ENCODE data around the gene ELOVL3.

Gene ELOVL3

DNA sequence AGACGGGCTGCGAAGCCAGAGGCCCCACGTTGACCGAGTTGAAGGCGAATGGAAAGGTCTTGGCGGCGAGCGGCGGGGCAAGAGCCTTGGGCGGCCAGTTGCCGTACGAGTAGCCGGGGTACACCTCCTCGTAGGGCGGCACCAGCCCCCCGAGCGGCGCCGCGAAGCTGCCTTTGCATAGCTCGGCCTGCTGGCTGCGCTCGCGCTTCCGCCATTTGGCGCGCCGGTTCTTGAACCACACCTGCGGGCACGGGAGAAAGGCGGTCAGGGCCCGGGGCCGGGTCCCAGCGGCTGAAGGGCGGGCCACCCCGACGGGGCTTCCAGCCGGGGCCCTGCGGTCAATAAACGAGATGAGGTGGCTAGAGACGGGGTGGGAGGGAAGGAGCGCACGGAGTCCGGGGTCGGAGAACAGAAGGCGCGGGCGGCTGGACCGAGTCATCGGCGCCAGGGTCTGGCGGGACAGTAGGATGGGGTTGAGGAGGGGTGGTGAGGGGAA, 4.8 kb downstream of the ELOVL3 start:
- Histone ChIP-seq H3K4me3 (ENCODE audit: low read length) (peak overlapping the region; percentile 36), H3K4me1 (ENCODE audit: control insufficient read depth, insufficient read depth, low read length) (peaks cover 35% of the 10 kb centered on the region), H3K9me3 (ENCODE audit: control insufficient read depth, low read length) (no peaks in the 10 kb centered on the region), H3K27me3 (ENCODE audit: control insufficient read depth, insufficient read depth, low read length) (peaks cover 63% of the 10 kb centered on the region), H3K36me3 (ENCODE audit: control insufficient read depth, insufficient read depth, low read length) (no peaks in the 10 kb centered on the region), H3K9ac (ENCODE audit: low read length) (no peak overlapping the region)

DNA sequence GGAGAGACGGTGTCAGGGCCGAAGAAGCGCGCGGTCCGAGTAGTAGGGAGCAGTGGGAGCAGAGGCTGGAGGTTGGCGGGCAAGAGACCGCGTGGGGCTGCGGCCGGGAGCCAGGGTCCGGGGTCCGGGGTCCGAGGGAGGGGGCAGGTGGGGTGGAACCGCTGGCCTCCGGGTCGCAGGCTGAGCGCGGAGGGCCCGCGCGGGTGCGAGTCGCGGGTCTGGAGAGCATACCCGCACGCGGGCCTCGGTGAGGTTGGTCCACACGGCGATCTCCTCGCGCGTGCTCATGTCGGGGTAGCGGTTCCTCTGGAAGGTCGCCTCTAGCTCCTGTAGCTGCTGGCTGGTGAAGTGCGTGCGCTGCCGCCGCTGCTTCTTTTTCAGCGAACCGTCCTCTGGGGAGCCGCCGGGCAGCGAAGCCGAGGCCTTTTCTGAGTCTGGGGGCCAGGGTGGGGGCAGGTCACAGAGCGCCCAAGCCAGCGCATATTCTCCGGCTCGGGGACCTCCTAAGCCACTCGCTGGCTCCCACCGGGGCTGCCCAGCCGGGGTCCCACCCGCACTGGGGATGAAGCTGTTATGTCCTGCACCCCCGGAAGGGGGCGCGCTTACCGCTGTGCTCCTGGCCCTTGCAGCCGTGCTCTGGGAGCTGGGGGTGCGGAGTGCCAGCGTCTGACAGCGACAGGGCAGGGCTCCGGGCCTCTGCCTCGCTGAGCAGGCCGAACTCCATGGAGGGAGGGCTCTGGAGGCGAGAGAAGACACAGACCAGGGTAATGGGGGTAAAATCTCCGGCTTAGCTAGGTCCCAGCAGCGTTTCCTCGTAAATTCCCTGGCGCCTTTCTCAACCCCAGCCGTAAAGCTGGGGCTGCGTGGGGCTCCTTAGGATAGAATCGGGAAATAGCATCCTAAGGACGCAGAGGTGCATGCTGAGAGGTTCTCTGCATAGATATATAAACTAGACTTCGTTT, 5.5 kb downstream of the ELOVL3 start:
- H3K36me3 ChIP-seq (ENCODE audit: control insufficient read depth, insufficient read depth, low read length), result no peaks in the 10 kb centered on the region
- peaks cover 30% of the 10 kb centered on the region for H3K4me1 ChIP-seq (ENCODE audit: control insufficient read depth, insufficient read depth, low read length)
- peaks cover 60% of the 10 kb centered on the region for H3K27me3 ChIP-seq (ENCODE audit: control insufficient read depth, insufficient read depth, low read length)
- peak overlapping the region; percentile 36 for H3K4me3 ChIP-seq (ENCODE audit: low read length)
- H3K9ac ChIP-seq (ENCODE audit: low read length), result no peak overlapping the region
- H3K9me3 ChIP-seq (ENCODE audit: control insufficient read depth, low read length), result no peaks in the 10 kb centered on the region

DNA sequence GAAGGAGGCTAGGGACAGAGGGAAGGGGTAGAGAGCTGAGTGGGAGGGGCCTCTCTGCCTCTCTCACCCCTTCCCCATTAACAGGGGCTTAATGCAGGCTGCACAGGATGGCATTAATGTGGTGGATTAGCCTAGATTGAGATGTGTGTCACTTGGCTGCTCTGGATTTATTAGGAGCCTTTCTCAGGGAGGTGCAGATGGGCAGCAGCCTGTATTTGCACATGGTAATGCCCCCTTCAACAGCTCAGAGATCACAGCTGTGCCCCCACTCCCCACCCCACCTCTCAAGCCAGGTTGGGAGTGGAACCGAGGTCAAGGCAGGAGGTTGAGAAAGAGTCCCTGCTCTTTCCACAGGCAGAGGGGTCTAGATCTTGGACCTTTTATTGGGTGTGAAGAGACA, 7.9 kb downstream of the ELOVL3 start:
- no peaks in the 10 kb centered on the region for H3K36me3 ChIP-seq (ENCODE audit: control insufficient read depth, insufficient read depth, low read length)
- peaks cover 30% of the 10 kb centered on the region for H3K4me1 ChIP-seq (ENCODE audit: control insufficient read depth, insufficient read depth, low read length)
- peaks cover 47% of the 10 kb centered on the region for H3K27me3 ChIP-seq (ENCODE audit: control insufficient read depth, insufficient read depth, low read length)

DNA sequence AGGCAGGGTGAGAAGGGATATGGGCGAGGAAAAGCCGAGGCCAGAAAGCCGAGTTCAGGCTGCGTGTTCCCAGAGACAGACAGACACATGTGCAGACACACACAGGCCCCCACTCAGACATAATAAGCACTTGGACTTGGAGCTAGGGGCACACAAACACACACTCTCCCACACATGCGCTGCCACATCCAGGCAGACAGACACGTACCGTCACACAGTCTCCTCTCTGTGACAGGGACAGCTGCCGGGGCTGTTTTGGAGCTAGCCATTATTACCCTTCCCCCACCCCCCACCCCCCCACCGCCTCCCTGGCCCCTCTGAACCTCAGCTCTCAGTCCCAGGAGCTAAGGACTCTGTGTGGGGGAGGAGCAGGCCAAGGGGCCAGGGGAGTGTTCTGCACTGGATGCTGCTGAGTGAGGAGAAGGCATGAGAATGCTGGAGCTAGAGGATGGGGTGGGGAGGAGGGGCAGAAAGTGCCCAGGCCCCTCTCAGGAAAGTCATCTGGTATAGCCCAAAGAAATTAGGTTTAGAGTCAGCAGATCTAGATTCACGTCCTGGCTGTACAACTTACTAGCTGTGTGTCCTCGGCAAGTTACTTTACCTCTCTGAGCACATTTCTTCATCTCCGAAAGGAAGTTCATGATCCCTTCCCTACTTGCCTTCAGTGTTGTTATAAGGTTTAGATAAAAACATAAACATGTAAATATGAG, 8.9 kb downstream of the ELOVL3 start:
- peaks cover 49% of the 10 kb centered on the region for H3K27me3 ChIP-seq (ENCODE audit: control insufficient read depth, insufficient read depth, low read length)
- no peaks in the 10 kb centered on the region for H3K36me3 ChIP-seq (ENCODE audit: control insufficient read depth, insufficient read depth, low read length)
- H3K9ac ChIP-seq (ENCODE audit: low read length), result no peak overlapping the region
- no peak overlapping the region for H3K4me3 ChIP-seq (ENCODE audit: low read length)
- no peaks in the 10 kb centered on the region for H3K9me3 ChIP-seq (ENCODE audit: control insufficient read depth, low read length)
- peaks cover 23% of the 10 kb centered on the region for H3K4me1 ChIP-seq (ENCODE audit: control insufficient read depth, insufficient read depth, low read length)

More for the DNA sequence above, 7.9 kb downstream of the ELOVL3 start:
- no peak overlapping the region for H3K9ac ChIP-seq (ENCODE audit: low read length)
- no peak overlapping the region for H3K4me3 ChIP-seq (ENCODE audit: low read length)
- no peaks in the 10 kb centered on the region for H3K9me3 ChIP-seq (ENCODE audit: control insufficient read depth, low read length)

DNA sequence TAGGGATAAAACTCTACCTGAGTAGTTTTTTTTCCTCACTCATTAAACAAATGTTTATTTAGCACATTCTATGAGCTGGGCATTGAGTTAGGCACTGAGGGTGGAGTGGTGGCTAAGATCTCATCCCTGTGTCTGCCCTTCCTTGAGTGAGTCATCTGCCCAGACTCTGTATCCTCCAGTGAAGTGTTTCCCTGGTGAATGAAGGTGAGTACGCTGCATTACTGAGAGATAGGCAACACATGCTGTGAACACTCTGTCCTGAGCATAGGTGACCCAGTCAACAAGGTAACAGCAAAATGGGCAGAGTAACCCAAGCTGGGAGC, 9.5 kb downstream of the ELOVL3 start:
- H3K36me3 ChIP-seq (ENCODE audit: control insufficient read depth, insufficient read depth, low read length), result no peaks in the 10 kb centered on the region
- no peak overlapping the region for H3K4me3 ChIP-seq (ENCODE audit: low read length)
- no peaks in the 10 kb centered on the region for H3K9me3 ChIP-seq (ENCODE audit: control insufficient read depth, low read length)
- H3K9ac ChIP-seq (ENCODE audit: low read length), result no peak overlapping the region
- H3K27me3 ChIP-seq (ENCODE audit: control insufficient read depth, insufficient read depth, low read length), result peaks cover 49% of the 10 kb centered on the region
- peaks cover 18% of the 10 kb centered on the region for H3K4me1 ChIP-seq (ENCODE audit: control insufficient read depth, insufficient read depth, low read length)

DNA sequence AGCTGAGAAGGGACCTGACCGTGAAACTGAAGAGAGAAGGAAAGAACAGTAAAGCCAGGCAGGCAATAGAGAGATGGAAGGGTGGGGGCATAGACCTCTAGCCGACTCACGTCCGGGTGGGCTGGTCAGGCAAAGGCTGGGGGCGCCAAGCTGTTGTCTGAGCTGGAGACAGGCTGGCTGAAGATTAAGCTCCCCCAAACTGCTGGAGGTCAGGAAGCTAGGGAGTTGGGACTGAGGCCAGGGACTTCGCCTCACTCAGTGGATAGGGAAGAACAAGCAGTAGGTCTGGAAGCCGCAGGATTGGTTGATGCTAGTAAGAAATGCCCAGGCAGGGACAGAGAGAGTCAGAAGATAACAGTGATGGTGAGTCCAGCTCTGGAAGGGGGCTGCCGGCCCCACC, 9.9 kb downstream of the ELOVL3 start:
- peaks cover 49% of the 10 kb centered on the region for H3K27me3 ChIP-seq (ENCODE audit: control insufficient read depth, insufficient read depth, low read length)
- no peak overlapping the region for H3K4me3 ChIP-seq (ENCODE audit: low read length)
- peaks cover 14% of the 10 kb centered on the region for H3K4me1 ChIP-seq (ENCODE audit: control insufficient read depth, insufficient read depth, low read length)
- no peak overlapping the region for H3K9ac ChIP-seq (ENCODE audit: low read length)
- no peaks in the 10 kb centered on the region for H3K9me3 ChIP-seq (ENCODE audit: control insufficient read depth, low read length)
- no peaks in the 10 kb centered on the region for H3K36me3 ChIP-seq (ENCODE audit: control insufficient read depth, insufficient read depth, low read length)

DNA sequence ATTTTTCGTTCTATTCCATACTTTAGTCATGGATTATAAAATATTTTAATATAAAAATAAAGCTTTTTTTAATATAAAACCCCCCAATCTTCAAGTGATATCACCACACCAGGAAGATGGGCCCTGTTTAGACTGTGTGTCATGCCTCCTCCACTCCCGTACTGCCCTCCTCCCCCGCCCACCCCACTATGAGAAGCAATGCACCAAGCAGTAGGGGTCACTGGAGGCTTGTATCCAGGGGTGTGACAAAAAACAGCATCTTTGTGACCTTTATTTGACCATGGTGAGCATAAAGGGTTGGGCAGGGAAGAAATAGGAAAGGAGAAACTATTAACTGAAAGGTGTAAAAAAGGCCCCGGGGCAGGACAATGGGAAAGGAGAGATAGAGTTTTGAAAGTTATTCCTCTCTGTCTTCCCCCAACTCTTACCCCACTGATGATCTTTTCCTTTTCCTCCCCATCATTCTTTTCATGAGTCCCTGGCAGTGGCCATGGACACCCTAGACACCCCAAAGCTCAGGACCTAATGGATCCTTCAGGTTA, 11.7 kb downstream of the ELOVL3 start:
- H3K36me3 ChIP-seq (ENCODE audit: control insufficient read depth, insufficient read depth, low read length), result no peaks in the 10 kb centered on the region
- H3K9me3 ChIP-seq (ENCODE audit: control insufficient read depth, low read length), result no peaks in the 10 kb centered on the region
- H3K27me3 ChIP-seq (ENCODE audit: control insufficient read depth, insufficient read depth, low read length), result peaks cover 48% of the 10 kb centered on the region
- no peak overlapping the region for H3K9ac ChIP-seq (ENCODE audit: low read length)
- peaks cover 12% of the 10 kb centered on the region for H3K4me1 ChIP-seq (ENCODE audit: control insufficient read depth, insufficient read depth, low read length)
- H3K4me3 ChIP-seq (ENCODE audit: low read length), result no peak overlapping the region

DNA sequence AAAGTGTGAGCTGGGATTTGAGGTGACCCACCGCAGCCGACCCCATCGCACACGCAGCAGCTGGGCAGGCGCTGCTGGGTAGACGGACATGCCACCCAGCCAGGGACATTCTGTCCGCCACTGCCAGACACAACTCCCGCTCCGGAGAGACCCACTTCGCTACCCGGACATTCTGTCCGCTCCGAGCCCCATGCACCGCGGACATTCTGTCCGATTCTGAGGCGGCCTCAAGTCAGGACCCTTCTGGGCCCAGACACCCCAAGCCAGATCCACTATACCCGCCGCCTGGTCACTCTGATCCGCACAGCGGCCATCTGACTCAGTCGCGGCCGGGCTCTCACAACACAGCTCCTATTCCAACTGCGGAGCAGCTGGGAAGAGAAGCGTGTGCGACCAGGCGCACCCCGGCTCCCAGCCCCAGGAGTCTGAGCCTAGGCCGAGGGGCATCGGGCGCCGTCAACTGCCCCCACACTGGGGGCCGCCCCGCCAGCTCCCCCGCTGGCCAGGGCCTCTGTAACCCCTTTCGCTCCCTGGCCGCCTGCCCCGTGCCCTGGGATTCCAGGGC, 14.4 kb downstream of the ELOVL3 start:
- Histone ChIP-seq H3K9me3 (ENCODE audit: control insufficient read depth, low read length) (no peaks in the 10 kb centered on the region), H3K9ac (ENCODE audit: low read length) (no peak overlapping the region), H3K36me3 (ENCODE audit: control insufficient read depth, insufficient read depth, low read length) (no peaks in the 10 kb centered on the region), H3K4me3 (ENCODE audit: low read length) (no peak overlapping the region), H3K27me3 (ENCODE audit: control insufficient read depth, insufficient read depth, low read length) (peaks cover 35% of the 10 kb centered on the region), H3K4me1 (ENCODE audit: control insufficient read depth, insufficient read depth, low read length) (peaks cover 8% of the 10 kb centered on the region)

DNA sequence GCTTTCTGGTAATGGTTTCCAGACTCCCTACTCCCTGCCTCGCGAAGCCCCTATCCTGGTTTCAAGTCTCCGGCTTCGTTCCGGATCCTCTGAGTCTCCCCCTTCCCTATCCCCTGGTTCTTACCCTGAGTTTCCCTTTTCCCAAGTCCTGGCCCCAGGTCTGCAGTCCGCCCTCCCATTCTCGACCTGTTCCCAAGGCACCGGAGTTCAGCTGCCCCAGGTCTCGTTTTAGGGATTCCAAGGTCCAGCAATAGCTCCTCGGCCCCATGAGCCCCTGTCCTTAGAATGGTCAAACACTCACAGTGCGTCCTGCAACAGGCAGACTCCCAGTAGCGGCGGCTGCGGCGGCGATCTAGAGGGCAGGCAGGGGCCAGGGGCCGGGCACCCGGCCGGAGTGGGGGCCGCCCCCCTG, 14.9 kb downstream of the ELOVL3 start:
- Histone ChIP-seq H3K9ac (ENCODE audit: low read length) (no peak overlapping the region), H3K4me1 (ENCODE audit: control insufficient read depth, insufficient read depth, low read length) (peaks cover 8% of the 10 kb centered on the region), H3K27me3 (ENCODE audit: control insufficient read depth, insufficient read depth, low read length) (peaks cover 35% of the 10 kb centered on the region)

DNA sequence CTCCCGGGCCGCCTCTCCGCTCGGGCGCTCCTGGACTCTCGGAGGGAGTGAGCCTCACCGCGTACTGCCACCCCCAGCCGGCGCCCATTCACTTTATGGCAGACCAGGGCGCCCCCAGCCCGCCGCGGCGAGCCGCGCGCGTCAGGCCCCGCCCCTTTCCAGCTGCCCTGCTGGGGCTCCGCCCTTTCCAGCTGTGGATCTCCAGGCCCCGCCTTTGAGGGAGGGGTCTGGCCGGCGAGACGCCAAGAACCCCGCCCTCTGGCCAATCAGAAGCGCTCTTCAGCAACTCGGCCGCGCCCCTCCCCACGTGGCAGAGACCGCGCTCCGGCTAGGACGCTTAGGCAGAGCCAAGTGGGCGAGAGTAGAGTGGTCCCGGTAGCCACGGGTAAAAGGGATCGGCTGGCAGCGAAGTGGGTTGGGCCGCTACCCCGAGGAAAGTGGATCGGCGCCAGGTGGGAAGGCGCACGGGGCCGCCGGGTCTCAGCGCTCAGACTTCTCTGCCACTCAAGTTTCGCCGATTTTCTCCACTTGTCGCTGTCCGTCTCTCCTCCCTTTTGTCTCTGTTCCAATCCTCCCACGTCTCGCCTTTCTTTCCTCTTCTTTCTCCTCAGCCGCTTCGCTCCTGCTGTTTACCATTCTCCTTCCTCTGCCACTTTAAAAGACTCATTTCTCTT, 15.5 kb downstream of the ELOVL3 start, which contains the start of gene PITX3:
Gene PITX3, minus strand, starts transcription at position 69 of the 674 bp plus-strand sequence. CDS start 9,432 bp downstream, outside the sequence.
- H3K9ac ChIP-seq (ENCODE audit: low read length), result no peak within 1 kb of the TSS
- peaks cover 11% of the 10 kb centered on the region for H3K4me1 ChIP-seq (ENCODE audit: control insufficient read depth, insufficient read depth, low read length)
- peaks cover 35% of the 10 kb centered on the region for H3K27me3 ChIP-seq (ENCODE audit: control insufficient read depth, insufficient read depth, low read length)
- peak within 1 kb of the TSS; percentile 50 for H3K4me3 ChIP-seq (ENCODE audit: low read length)
- no peaks in the 10 kb centered on the region for H3K36me3 ChIP-seq (ENCODE audit: control insufficient read depth, insufficient read depth, low read length)
- H3K9me3 ChIP-seq (ENCODE audit: control insufficient read depth, low read length), result no peaks in the 10 kb centered on the region

More for the DNA sequence above, 14.9 kb downstream of the ELOVL3 start:
- H3K9me3 ChIP-seq (ENCODE audit: control insufficient read depth, low read length), result no peaks in the 10 kb centered on the region
- no peaks in the 10 kb centered on the region for H3K36me3 ChIP-seq (ENCODE audit: control insufficient read depth, insufficient read depth, low read length)
- no peak overlapping the region for H3K4me3 ChIP-seq (ENCODE audit: low read length)

DNA sequence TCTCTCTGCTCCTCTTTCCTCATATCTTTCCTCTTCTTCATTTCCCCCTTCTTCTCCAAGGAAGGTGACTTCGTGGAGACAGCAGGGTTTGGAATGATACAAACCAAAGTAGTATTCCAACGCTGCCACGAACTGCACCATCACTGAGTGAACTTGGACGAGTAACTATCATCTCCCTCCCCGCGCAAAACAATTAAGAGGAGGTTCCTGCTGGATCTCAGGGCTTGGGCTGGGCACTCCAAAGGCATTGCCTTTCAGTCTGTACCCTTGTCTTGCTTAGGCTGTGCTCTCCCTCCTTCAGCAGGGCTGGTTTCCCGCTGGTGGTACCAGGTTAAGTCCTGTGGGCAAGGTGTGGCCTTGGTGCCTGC, 16.0 kb downstream of the ELOVL3 start:
- Histone ChIP-seq H3K4me1 (ENCODE audit: control insufficient read depth, insufficient read depth, low read length) (peaks cover 16% of the 10 kb centered on the region), H3K36me3 (ENCODE audit: control insufficient read depth, insufficient read depth, low read length) (no peaks in the 10 kb centered on the region), H3K4me3 (ENCODE audit: low read length) (peak overlapping the region; percentile 50), H3K9ac (ENCODE audit: low read length) (no peak overlapping the region), H3K27me3 (ENCODE audit: control insufficient read depth, insufficient read depth, low read length) (peaks cover 32% of the 10 kb centered on the region), H3K9me3 (ENCODE audit: control insufficient read depth, low read length) (no peaks in the 10 kb centered on the region)

Measured in mucosa of stomach (tissue), 1 donor.